HUDEP-2 (cell line): ENCODE measurements around the gene MYT1.
"Not testable (repeated sequence)": the region's sequence is repeated elsewhere in the genome, so short reads cannot be mapped to it uniquely, and the experiment has no call there.

Experiments used
- DNase-seq, 76 experiments: peaks; one replicate each; lab custom pipeline; 2025; ENCODE audit not compliant: unreplicated experiment in 76 of 76; lab: John Stamatoyannopoulos, UW

Gene MYT1

GRCh38 chr20:64166721-64167615 is 2.7 kb downstream of the MYT1 start:
- DNase-seq: no peak

- no peak for DNase-seq
Observed at GRCh38 chr20:64167676-64168075, 3.4 kb downstream of the MYT1 start.

GRCh38 chr20:64168381-64169090 is 4.3 kb downstream of the MYT1 start:
- DNase-seq: no peak

- DNase-seq: no peak
Observed at GRCh38 chr20:64169091-64169560, 4.9 kb downstream of the MYT1 start.

- no peak for DNase-seq
Observed at GRCh38 chr20:64171211-64171610, 7.0 kb downstream of the MYT1 start.

- no peak for DNase-seq
Observed at GRCh38 chr20:64173116-64173515, 8.9 kb downstream of the MYT1 start.

- DNase-seq: no peak
Observed at GRCh38 chr20:64176551-64176950, 12.3 kb downstream of the MYT1 start.

GRCh38 chr20:64176971-64177370 is 12.7 kb downstream of the MYT1 start:
- no peak for DNase-seq

- no peak for DNase-seq
Observed at GRCh38 chr20:64177384-64177783, 13.1 kb downstream of the MYT1 start.

GRCh38 chr20:64177787-64178186 is 13.5 kb downstream of the MYT1 start:
- no peak for DNase-seq

- DNase-seq: not testable (repeated sequence)
Observed at GRCh38 chr20:64178925-64179324, 14.7 kb downstream of the MYT1 start.

GRCh38 chr20:64179805-64180204 is 15.6 kb downstream of the MYT1 start:
- DNase-seq: no peak

- DNase-seq: no peak
Observed at GRCh38 chr20:64180673-64181072, 16.4 kb downstream of the MYT1 start.

GRCh38 chr20:64181391-64181790 is 17.1 kb downstream of the MYT1 start:
- DNase-seq: no peak

- DNase-seq: no peak
Observed at GRCh38 chr20:64182146-64182865, 18.1 kb downstream of the MYT1 start.

- DNase-seq: no peak
Observed at GRCh38 chr20:64183313-64183712, 19.1 kb downstream of the MYT1 start.

GRCh38 chr20:64184795-64185194 is 20.5 kb downstream of the MYT1 start:
- DNase-seq: no peak

- DNase-seq: no peak
Observed at GRCh38 chr20:64185276-64185900, 21.1 kb downstream of the MYT1 start.

- DNase-seq: no peak
Observed at GRCh38 chr20:64186071-64186598, 21.9 kb downstream of the MYT1 start.

- not testable (repeated sequence) for DNase-seq
Observed at GRCh38 chr20:64187213-64187612, 23.0 kb downstream of the MYT1 start.
